ENCODE results near the gene LRRC46. TPM values are rescaled to one million over a fixed set of nuclear protein-coding genes. Genes with fewer than 3 reads are reported as not detected.

Gene LRRC46
- total and polyA plus RNA-seq, 9 of the 15 experiments (the other 6 are each of a cell fraction or from before 2014, with no cell fraction given), result 0.39 to 1.4 (median 0.53) TPM; not detected in 1

GRCh38 chr17:47879776-47880454 is 48.4 kb downstream of the LRRC46 start:
- TF ChIP-seq RBM25 (IDR thresholded peaks at IDR 0.05; ENCODE audit: low read depth, low read length, severe bottlenecking) (peak; percentile 63), NFIC (IDR thresholded peaks at IDR 0.05) (peak; percentile 87), NFE2L1 (tag; IDR thresholded peaks at IDR 0.05; ENCODE audit: borderline replicate concordance, low read depth) (no peak), ZNF121 (CRISPR knock-in tag; conservative IDR thresholded peaks at IDR 0.05) (peak; percentile 79), NFIX (CRISPR knock-in tag; IDR thresholded peaks at IDR 0.05; ENCODE audit: low read depth) (0 out of 2 replicates have a peak, but pooled peaks have one; percentile 13), PHF21A (IDR thresholded peaks at IDR 0.05; ENCODE audit: borderline replicate concordance, low read depth) (no peak), U2AF2 (optimal IDR thresholded peaks at IDR 0.05; ENCODE audit: low read depth, low read length) (no peak)
- Histone ChIP-seq H2AFZ (ENCODE audit: low read depth, low read length) (no peak overlapping the region), H4K20me1 (replicated peaks; ENCODE audit: control insufficient read depth, insufficient read depth, low read length) (no peaks in the 10 kb centered on the region), H3K4me1 (replicated peaks in 1 of 2; ENCODE audit: control insufficient read depth in 2 of 2, insufficient read depth in 2 of 2, low read length in 2 of 2) (peaks cover 40 to 43% of the 10 kb centered on the region in 2 experiments), H3K4me2 (ENCODE audit: insufficient read depth, low read length) (no peak overlapping the region), H3K4me3 (no peak overlapping the region), H3K79me2 (ENCODE audit: control insufficient read depth, insufficient read depth, low read length) (no peaks in the 10 kb centered on the region), H3K27ac (ENCODE audit: extremely low read depth, low read depth, low read length) (no peak overlapping the region), H3K27me3 (ENCODE audit: control insufficient read depth in 2 of 2, insufficient read depth in 2 of 2, low read length in 2 of 2) (no peaks in the 10 kb centered on the region), H3K9me3 (replicated peaks; ENCODE audit: control insufficient read depth, insufficient read depth, low read depth, low read length) (no peaks in the 10 kb centered on the region), H3K9me1 (ENCODE audit: control insufficient read depth, insufficient read depth, low read length) (no peaks in the 10 kb centered on the region), H3K36me3 (ENCODE audit: control insufficient read depth, insufficient read depth, low read length) (no peaks in the 10 kb centered on the region), H3K9ac (ENCODE audit: insufficient read depth in 1 of 2, low read depth in 2 of 2, low read length in 2 of 2) (no peak overlapping the region)
- ChIA-PET CTCF (ENCODE audit: low intra/inter-chr PET ratio) (no interaction called here), POLR2A (interaction anchor here (0.6 to 0.7 kb wide), 4 partner anchors 9 to 52 kb away, joined by 3 to 4 read pairs (median 3); partner anchors contain the start of gene SP2)
- intact Hi-C loops (cut with micrococcal nuclease) (no loop called here), in situ Hi-C loops (cut with MboI) (no loop called here)
- no TSS peak for BruUV-seq (replicated peaks)
- DNase-seq (ENCODE audit: extremely low read depth in 1 of 4, low spot score in 3 of 4), result no peak
- FAIRE-seq, result no peak
- ATAC-seq, result no peak
- 70% methylated on average over 8 of the region's 8 CpGs for WGBS (ENCODE audit: insufficient coverage, low coverage, missing lambda C conversion rate)
